Hematopoietic multipotent progenitor cell treated with erythropoietin and hydrocortisone succinate and interleukin-3 and kit ligand, for 8 days (in vitro differentiated cells): Measurements from ENCODE around the gene DDX1.
"Not testable (repeated sequence)": the region's sequence is repeated elsewhere in the genome, so short reads cannot be mapped to it uniquely, and the experiment has no call there.

Experiments
- DNase-seq: peaks from one replicate; pipeline ENCODE4 v3.0.0-alpha.2; 2015

The DDX1 gene

GRCh38 chr2:15591692-15592463 lies at the start of gene DDX1:
DDX1 (plus strand) TSS chr2:15591868; CDS start chr2:15591934, 66 bp downstream.
- DNase-seq = peak; percentile 88

GRCh38 chr2:15542269-15542668 lies 49.4 kb upstream of the DDX1 start:
- not testable (repeated sequence) for DNase-seq

- no peak for DNase-seq
Measured at GRCh38 chr2:15543053-15543452, 48.6 kb upstream of the DDX1 start.

- DNase-seq = peak; percentile 20
Measured at GRCh38 chr2:15543541-15543940, 48.1 kb upstream of the DDX1 start.

- no peak for DNase-seq
Measured at GRCh38 chr2:15544227-15544626, 47.4 kb upstream of the DDX1 start.

- peak; percentile 36 for DNase-seq
Measured at GRCh38 chr2:15546297-15547098, 45.2 kb upstream of the DDX1 start.

- no peak for DNase-seq
Measured at GRCh38 chr2:15547115-15547876, 44.4 kb upstream of the DDX1 start.

- DNase-seq = no peak
Measured at GRCh38 chr2:15548974-15549373, 42.7 kb upstream of the DDX1 start.

- peak; percentile 18 for DNase-seq
Measured at GRCh38 chr2:15553519-15553918, 38.1 kb upstream of the DDX1 start.

- no peak for DNase-seq
Measured at GRCh38 chr2:15553951-15554350, 37.7 kb upstream of the DDX1 start.

- DNase-seq = peak; percentile 87
Measured at GRCh38 chr2:15554525-15555218, 37.0 kb upstream of the DDX1 start.

- DNase-seq = peak; percentile 69
Measured at GRCh38 chr2:15555760-15556193, 35.9 kb upstream of the DDX1 start.

GRCh38 chr2:15556311-15556930 lies 35.2 kb upstream of the DDX1 start:
- DNase-seq = peak; percentile 97

GRCh38 chr2:15557887-15558311 lies 33.8 kb upstream of the DDX1 start:
- DNase-seq = peak; percentile 81

- DNase-seq = peak; percentile 68
Measured at GRCh38 chr2:15559379-15560139, 32.1 kb upstream of the DDX1 start.

GRCh38 chr2:15560140-15560987 lies 31.3 kb upstream of the DDX1 start:
- peak; percentile 59 for DNase-seq

- DNase-seq = peak; percentile 91
Measured at GRCh38 chr2:15560988-15561573, 30.6 kb upstream of the DDX1 start, which contains the start of gene NBAS. NBAS (minus strand) TSS chr2:15561334; CDS start chr2:15561304, 30 bp downstream.

GRCh38 chr2:15561574-15562344 lies 29.9 kb upstream of the DDX1 start:
- DNase-seq = peak; percentile 88
